ENCODE results near the gene ZNF622. TPM values are rescaled to one million over a fixed set of nuclear protein-coding genes. Genes with fewer than 3 reads are reported as not detected.

Gene ZNF622
- total and polyA plus RNA-seq, 12 donors, result 29.6 to 103 (median 54.9) TPM

DNA sequence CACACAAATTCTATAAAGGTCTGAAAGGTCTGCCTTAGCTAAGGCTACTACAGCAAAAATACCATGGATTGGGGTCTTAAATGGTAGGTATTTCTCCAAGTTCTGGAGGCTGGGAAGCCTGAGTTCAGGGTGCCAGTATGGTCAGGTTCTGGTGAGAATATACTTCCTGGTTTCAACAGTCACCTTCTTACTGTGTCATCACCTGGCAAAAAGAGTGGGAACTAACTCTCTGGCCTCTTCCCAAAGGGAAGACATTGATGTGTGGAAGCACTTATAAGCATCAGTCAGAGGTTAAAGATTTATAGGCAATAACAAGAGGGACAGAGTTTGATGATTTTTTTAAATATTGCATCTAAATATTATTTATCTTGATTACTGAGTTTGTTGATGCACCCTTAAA, 53.0 kb downstream of the ZNF622 start:
- peaks cover 0 to 4% (median 0%) of the 10 kb centered on the region in 9 donors for H3K4me1 ChIP-seq
- DNase-seq, result no peak
- H3K36me3 ChIP-seq, result no peaks in the 10 kb centered on the region
- H3K27me3 ChIP-seq, result no peaks in the 10 kb centered on the region
- H3K4me3 ChIP-seq, result no peak overlapping the region
- no peak overlapping the region for H3K27ac ChIP-seq
- no peak for ATAC-seq
- intact Hi-C loops (cut with DNase I), result no loop called here
- TF ChIP-seq, protein P1, sequence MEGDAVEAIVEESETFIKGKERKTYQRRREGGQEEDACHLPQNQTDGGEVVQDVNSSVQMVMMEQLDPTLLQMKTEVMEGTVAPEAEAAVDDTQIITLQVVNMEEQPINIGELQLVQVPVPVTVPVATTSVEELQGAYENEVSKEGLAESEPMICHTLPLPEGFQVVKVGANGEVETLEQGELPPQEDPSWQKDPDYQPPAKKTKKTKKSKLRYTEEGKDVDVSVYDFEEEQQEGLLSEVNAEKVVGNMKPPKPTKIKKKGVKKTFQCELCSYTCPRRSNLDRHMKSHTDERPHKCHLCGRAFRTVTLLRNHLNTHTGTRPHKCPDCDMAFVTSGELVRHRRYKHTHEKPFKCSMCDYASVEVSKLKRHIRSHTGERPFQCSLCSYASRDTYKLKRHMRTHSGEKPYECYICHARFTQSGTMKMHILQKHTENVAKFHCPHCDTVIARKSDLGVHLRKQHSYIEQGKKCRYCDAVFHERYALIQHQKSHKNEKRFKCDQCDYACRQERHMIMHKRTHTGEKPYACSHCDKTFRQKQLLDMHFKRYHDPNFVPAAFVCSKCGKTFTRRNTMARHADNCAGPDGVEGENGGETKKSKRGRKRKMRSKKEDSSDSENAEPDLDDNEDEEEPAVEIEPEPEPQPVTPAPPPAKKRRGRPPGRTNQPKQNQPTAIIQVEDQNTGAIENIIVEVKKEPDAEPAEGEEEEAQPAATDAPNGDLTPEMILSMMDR (IDR thresholded peaks at IDR 0.05), result no peak
- H3K9me3 ChIP-seq, result no peaks in the 10 kb centered on the region

DNA sequence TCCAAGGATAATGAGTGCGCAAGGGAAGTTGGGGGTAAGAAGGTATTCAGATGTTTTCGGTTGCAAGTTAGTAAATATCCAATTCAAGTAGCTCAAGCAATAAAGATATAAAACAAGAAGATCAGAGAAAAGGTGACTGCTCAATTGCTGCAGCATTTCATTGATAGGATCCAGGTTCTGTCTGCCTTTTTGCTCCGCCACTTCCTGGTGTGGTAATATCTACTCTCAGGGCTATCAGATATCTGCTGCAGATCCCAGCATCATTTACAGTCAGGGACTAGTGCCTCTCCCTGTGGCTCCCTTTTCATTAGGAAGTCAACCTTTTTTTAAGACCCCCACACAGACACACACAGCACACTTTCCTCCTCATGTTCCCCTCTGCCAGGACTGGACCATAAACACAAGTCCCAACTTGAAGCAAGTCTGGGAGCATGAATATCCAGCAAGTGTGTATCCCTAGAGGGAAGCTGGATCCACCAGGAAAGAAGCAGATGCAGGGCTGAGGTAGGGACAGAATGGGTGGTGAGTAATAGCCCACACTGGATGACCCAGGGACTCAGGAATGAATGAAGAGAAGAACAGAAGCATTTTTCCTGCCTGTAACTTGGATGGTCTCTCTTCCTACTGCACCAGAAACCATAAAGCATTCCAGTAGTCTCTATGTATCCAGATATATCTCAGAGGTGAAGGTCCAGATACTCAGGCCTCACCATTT, 53.7 kb downstream of the ZNF622 start:
- no peak for ATAC-seq
- TF ChIP-seq, protein P1 (IDR thresholded peaks at IDR 0.05), result no peak
- Histone ChIP-seq H3K27me3 (no peaks in the 10 kb centered on the region), H3K27ac (no peak overlapping the region), H3K4me1 (no peaks in the 10 kb centered on the region), H3K4me3 (no peak overlapping the region), H3K9me3 (no peaks in the 10 kb centered on the region), H3K36me3 (no peaks in the 10 kb centered on the region)
- 75 to 79% methylated on average over 3 of the region's 3 CpGs for WGBS, 2 donors
- intact Hi-C loops (cut with DNase I), result no loop called here
- DNase-seq, result no peak

DNA sequence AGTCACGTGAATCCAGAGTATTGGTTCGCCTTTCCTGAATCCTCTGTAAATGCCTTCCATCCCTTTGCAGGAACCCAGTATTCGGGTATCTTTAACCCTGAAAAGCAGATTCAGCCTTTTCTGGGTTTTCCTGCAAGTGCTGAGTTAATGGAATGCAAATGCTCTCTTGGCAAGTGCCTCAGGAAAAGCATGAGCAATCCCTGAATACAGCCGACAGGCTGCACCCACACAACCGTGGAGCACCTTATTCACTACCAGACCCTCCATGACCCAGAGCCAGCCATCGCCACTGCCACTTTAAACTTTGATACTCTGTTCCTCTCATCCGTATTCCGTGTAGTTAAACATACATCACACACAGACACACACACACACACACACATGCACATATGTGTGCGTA, 54.4 kb downstream of the ZNF622 start:
- Histone ChIP-seq H3K36me3 (no peaks in the 10 kb centered on the region), H3K4me1 (no peaks in the 10 kb centered on the region), H3K27ac (no peak overlapping the region), H3K9me3 (no peaks in the 10 kb centered on the region), H3K4me3 (no peak overlapping the region), H3K27me3 (no peaks in the 10 kb centered on the region)
- ATAC-seq (no peak), DNase-seq (no peak)
- intact Hi-C loops (cut with DNase I), result no loop called here
- TF ChIP-seq, protein P1 (IDR thresholded peaks at IDR 0.05), result no peak
- WGBS, 2 donors, result 81% methylated on average over 9 of the region's 9 CpGs

DNA sequence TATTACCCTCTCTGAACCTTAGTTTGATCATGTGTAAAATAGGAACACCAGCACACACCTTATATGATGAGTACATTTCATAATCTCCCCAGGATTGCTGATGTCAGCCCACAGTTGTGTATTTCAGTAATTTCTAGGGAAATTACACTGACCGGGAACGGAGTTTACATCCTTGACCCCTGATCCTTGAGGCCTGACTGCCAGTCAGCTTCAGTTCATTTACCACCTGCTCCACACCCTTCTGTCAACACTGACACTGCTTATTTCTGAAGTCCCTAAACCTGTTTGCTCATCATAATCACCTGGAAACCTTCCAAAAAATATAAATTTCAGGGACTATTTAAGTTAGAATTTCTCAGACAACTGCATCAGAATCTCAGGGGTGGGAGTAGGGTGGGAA, 55.3 kb downstream of the ZNF622 start:
- Histone ChIP-seq H3K27ac (no peak overlapping the region), H3K27me3 (no peaks in the 10 kb centered on the region), H3K4me3 (no peak overlapping the region), H3K36me3 (no peaks in the 10 kb centered on the region), H3K9me3 (no peaks in the 10 kb centered on the region), H3K4me1 (no peaks in the 10 kb centered on the region)
- no peak for DNase-seq
- intact Hi-C loops (cut with DNase I), result no loop called here
- no peak for ATAC-seq
- TF ChIP-seq, protein P1 (IDR thresholded peaks at IDR 0.05), result no peak
- WGBS, 2 donors, result 75 to 81% methylated on average over 2 of the region's 2 CpGs
